Progenitor cell of endocrine pancreas (in vitro differentiated cells): ENCODE measurements around the gene REM2. TPM values are rescaled to one million over a fixed set of nuclear protein-coding genes. Genes with fewer than 3 reads are reported as not detected.

Source experiments
- DNase-seq: peaks from one replicate; pipeline ENCODE4 v3.0.0; 2021; ENCODE audit warnings: low spot score; ENCODE audit not compliant: unreplicated experiment
- H3K27ac Mint-ChIP-seq: 2 replicates; pipeline ENCODE4 v1.8.0; 2021; ENCODE audit warnings: mild to moderate bottlenecking, moderate library complexity, mixed read lengths
- H3K27me3 Mint-ChIP-seq: 2 replicates; pipeline ENCODE4 v1.8.0; 2021; ENCODE audit warnings: mixed read lengths
- H3K36me3 Mint-ChIP-seq: 2 replicates; pipeline ENCODE4 v1.8.0; 2022; ENCODE audit warnings: mixed read lengths; ENCODE audit not compliant: insufficient read depth
- H3K4me1 Mint-ChIP-seq: 2 replicates; pipeline ENCODE4 v1.8.0; 2021; ENCODE audit warnings: low read depth, mixed read lengths
- H3K4me3 Mint-ChIP-seq: 2 replicates; pipeline ENCODE4 v1.8.0; 2021; ENCODE audit warnings: low read depth, mild to moderate bottlenecking, moderate library complexity, mixed read lengths
- H3K9me3 Mint-ChIP-seq: 2 replicates; pipeline ENCODE4 v1.8.0; 2021; ENCODE audit warnings: low read depth, mixed read lengths
- total RNA-seq: library from RNA; stranded (reverse); gene quantifications from 2 replicates; pipeline ENCODE4 v1.2.1, GENCODE V29; 2021
- TF ChIP-seq, protein P1 (sequence below): fragments of 200-600 bp; sonication (generic); IDR thresholded peaks from one replicate; pipeline ENCODE4 v1.5.0; 2021; ENCODE audit warnings: antibody characterized with exemption, mild to moderate bottlenecking; ENCODE audit not compliant: unreplicated experiment

The REM2 gene
- total RNA-seq, 1 donor from 2014 or later, result 11.3 TPM

GRCh38 chr14:22925513-22925912 lies 42.5 kb downstream of the REM2 start:
- Mint-ChIP-seq H3K36me3 (peaks cover 25% of the 10 kb centered on the region), H3K27me3 (no peaks in the 10 kb centered on the region)

GRCh38 chr14:22926316-22926715 lies 43.3 kb downstream of the REM2 start:
- TF ChIP-seq, protein P1, sequence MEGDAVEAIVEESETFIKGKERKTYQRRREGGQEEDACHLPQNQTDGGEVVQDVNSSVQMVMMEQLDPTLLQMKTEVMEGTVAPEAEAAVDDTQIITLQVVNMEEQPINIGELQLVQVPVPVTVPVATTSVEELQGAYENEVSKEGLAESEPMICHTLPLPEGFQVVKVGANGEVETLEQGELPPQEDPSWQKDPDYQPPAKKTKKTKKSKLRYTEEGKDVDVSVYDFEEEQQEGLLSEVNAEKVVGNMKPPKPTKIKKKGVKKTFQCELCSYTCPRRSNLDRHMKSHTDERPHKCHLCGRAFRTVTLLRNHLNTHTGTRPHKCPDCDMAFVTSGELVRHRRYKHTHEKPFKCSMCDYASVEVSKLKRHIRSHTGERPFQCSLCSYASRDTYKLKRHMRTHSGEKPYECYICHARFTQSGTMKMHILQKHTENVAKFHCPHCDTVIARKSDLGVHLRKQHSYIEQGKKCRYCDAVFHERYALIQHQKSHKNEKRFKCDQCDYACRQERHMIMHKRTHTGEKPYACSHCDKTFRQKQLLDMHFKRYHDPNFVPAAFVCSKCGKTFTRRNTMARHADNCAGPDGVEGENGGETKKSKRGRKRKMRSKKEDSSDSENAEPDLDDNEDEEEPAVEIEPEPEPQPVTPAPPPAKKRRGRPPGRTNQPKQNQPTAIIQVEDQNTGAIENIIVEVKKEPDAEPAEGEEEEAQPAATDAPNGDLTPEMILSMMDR, result no peak
- Mint-ChIP-seq H3K36me3 (peaks cover 20% of the 10 kb centered on the region), H3K27me3 (no peaks in the 10 kb centered on the region), H3K4me3 (no peak overlapping the region), H3K9me3 (no peaks in the 10 kb centered on the region), H3K4me1 (peaks cover 7% of the 10 kb centered on the region), H3K27ac (no peak overlapping the region)
- no peak for DNase-seq

More at GRCh38 chr14:22925513-22925912, 42.5 kb downstream of the REM2 start:
- Mint-ChIP-seq H3K4me3 (no peak overlapping the region), H3K27ac (no peak overlapping the region), H3K4me1 (peaks cover 7% of the 10 kb centered on the region), H3K9me3 (no peaks in the 10 kb centered on the region)
- DNase-seq, result no peak
- TF ChIP-seq, protein P1, result no peak

- DNase-seq, result no peak
- Mint-ChIP-seq H3K4me3 (no peak overlapping the region), H3K27me3 (no peaks in the 10 kb centered on the region), H3K4me1 (peaks cover 22% of the 10 kb centered on the region), H3K36me3 (peaks cover 9% of the 10 kb centered on the region), H3K9me3 (no peaks in the 10 kb centered on the region), H3K27ac (no peak overlapping the region)
- TF ChIP-seq, protein P1, result no peak
These were observed 45.4 kb downstream of the REM2 start for GRCh38 chr14:22928237-22929103.

DNA sequence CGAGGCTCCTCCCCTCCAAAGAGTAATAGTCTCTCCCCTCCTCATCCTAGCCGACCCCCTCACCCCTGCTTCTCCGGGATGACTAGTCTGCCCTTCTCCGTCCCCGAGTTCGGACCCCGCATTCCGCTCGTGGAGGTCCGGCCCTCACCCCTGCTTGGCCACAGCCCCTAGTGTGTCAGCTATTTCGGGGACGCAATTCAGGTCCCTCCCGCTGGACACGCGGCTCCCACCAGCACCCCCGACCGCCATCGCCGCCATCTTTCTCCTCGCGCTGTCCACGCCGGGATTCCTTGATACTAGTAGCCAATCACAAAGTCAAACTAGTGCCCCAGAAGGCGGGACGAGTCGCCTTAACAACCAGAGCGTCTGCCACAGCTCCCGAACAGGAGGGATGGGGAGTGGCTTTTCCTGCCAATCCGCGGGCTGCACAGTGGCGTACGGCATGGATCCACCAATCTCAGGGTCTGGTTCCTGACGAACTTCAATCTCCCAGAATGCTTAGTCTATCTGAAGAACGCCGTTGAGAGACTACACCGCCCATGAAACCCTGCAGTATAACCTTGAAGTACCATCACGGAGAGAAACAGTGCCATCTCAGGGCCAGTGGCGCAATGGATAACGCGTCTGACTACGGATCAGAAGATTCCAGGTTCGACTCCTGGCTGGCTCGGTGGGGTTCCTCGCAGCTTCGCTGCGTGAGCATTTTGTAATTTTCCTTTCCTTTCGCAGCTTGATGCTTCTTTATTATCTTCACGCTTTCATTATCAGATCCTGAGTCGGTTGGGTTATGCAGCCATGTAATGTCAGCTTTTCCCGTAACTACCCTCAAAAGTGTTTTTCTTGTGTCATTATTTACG lies 46.3 kb downstream of the REM2 start, which contains the start of gene PRMT5:
PRMT5 (minus strand) TSS at position 273 of the 857 bp plus-strand sequence; CDS start at position 258, 15 bp downstream.
- no peaks in the 10 kb centered on the region for H3K27me3 Mint-ChIP-seq
- H3K4me1 Mint-ChIP-seq, result peaks cover 27% of the 10 kb centered on the region
- H3K9me3 Mint-ChIP-seq, result no peaks in the 10 kb centered on the region
- TF ChIP-seq, protein P1, result no peak
- peaks cover 8% of the 10 kb centered on the region for H3K36me3 Mint-ChIP-seq
- DNase-seq, result peak; percentile 96
- H3K27ac Mint-ChIP-seq, result no peak within 1 kb of the TSS
- no peak within 1 kb of the TSS for H3K4me3 Mint-ChIP-seq

GRCh38 chr14:22929961-22930364 lies 46.9 kb downstream of the REM2 start:
- Mint-ChIP-seq H3K36me3 (peaks cover 4% of the 10 kb centered on the region), H3K27ac (no peak overlapping the region), H3K4me3 (no peak overlapping the region), H3K9me3 (no peaks in the 10 kb centered on the region), H3K4me1 (peaks cover 27% of the 10 kb centered on the region), H3K27me3 (no peaks in the 10 kb centered on the region)
- DNase-seq, result no peak
- TF ChIP-seq, protein P1, result no peak
